ENCODE measurements around the gene TLX2.

The TLX2 gene

DNA sequence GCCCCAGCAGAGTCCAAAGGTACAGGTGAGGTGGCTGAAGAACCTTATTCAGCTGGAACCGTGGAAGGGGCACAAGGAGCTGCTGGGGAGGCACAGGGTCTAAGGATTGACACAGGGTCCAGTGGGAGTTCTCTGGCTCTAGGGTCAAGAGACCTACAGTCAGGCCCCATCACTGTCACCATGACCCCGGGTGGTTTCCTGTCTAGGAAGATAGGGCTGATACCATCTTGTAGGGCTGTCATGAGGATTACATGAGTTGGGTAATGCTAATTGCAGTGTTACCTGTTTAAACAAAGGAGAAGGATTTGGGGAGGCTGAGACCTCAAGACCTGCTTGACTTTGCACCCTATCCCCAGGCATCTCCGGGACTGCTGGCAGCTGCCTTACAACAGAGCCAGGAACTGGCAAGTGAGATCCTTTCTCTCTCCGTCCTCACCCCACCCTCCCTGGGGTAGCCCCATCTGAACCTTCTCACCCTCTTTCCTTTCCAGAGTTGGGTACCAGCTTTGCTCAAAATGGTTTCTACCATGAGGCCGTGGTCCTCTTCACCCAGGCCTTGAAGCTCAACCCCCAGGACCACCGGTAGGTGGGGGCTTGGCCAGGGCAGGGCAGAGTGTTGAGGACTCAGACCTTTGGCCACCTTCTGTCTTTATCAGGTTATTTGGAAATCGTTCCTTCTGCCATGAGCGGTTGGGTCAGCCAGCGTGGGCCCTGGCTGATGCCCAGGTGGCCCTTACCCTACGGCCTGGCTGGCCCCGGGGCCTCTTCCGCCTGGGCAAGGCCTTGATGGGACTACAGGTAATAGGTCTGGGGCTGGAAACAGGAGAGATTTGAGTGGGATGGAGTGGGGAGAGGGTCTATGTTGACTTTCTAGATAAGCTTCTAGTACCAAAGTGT is 22.4 kb upstream of the TLX2 start:
- Histone ChIP-seq H4K20me1 (ENCODE audit: insufficient read depth, low read length) (no peaks in the 10 kb centered on the region), H3K4me1 (ENCODE audit: insufficient read depth, low read length) (peaks cover 4% of the 10 kb centered on the region), H3K9me3 (ENCODE audit: insufficient read depth, low read length, severe bottlenecking) (no peaks in the 10 kb centered on the region), H3K27ac (ENCODE audit: low read length) (no peak overlapping the region), H3K36me3 (ENCODE audit: insufficient read depth, low read length) (peaks cover 67% of the 10 kb centered on the region), H3K79me2 (ENCODE audit: insufficient read depth, low read length) (peaks cover 4% of the 10 kb centered on the region), H3K27me3 (ENCODE audit: insufficient read depth, low read length, poor library complexity) (no peaks in the 10 kb centered on the region), H2AFZ (ENCODE audit: low read depth, low read length) (no peak overlapping the region), H3K9ac (ENCODE audit: low read depth, low read length) (no peak overlapping the region), H3K4me3 (ENCODE audit: low read depth in 1 of 2, low read length in 2 of 2) (no peak overlapping the region), H3K4me2 (ENCODE audit: insufficient read depth, low read length) (no peak overlapping the region)
- no peak for DNase-seq
- ATAC-seq (ENCODE audit: insufficient read depth, low read depth): no peak
- no peak for TF ChIP-seq CTCF (IDR thresholded peaks at IDR 0.05; ENCODE audit: borderline replicate concordance, extremely low read depth, low read length, poor library complexity, severe bottlenecking)
- TF ChIP-seq EZH2 (IDR thresholded peaks at IDR 0.05; ENCODE audit: borderline replicate concordance, low read depth, low read length, severe bottlenecking): no peak

DNA sequence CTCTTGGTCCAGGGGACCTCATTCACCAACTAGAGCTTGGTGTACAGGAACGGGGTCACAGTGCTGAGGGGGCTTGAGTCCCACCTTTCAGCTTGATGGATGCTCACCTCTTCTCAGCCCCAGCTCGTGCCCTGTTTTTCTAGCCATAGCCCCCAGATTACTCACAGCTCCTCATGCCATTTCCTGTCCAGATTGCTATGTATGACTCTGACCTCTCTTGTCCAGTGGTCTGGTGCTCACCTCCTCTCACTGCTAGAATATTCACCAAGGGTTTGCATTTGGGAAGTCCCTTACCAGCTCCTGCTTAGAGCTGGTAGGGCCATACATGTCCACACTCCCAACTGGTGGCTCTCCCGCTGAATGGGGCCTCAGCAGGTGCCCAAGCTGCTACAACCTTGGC is 20.7 kb upstream of the TLX2 start:
- Histone ChIP-seq H3K9ac (ENCODE audit: low read depth, low read length) (no peak overlapping the region), H3K36me3 (ENCODE audit: insufficient read depth, low read length) (peaks cover 57% of the 10 kb centered on the region), H3K27me3 (ENCODE audit: insufficient read depth, low read length, poor library complexity) (no peaks in the 10 kb centered on the region), H3K4me3 (ENCODE audit: low read depth in 1 of 2, low read length in 2 of 2) (no peak overlapping the region), H3K4me1 (ENCODE audit: insufficient read depth, low read length) (peaks cover 15% of the 10 kb centered on the region), H3K9me3 (ENCODE audit: insufficient read depth, low read length, severe bottlenecking) (no peaks in the 10 kb centered on the region), H3K27ac (ENCODE audit: low read length) (no peak overlapping the region), H3K79me2 (ENCODE audit: insufficient read depth, low read length) (peaks cover 10% of the 10 kb centered on the region), H4K20me1 (ENCODE audit: insufficient read depth, low read length) (no peaks in the 10 kb centered on the region), H3K4me2 (ENCODE audit: insufficient read depth, low read length) (no peak overlapping the region), H2AFZ (ENCODE audit: low read depth, low read length) (no peak overlapping the region)
- TF ChIP-seq CTCF (IDR thresholded peaks at IDR 0.05; ENCODE audit: borderline replicate concordance, extremely low read depth, low read length, poor library complexity, severe bottlenecking) (no peak), EZH2 (IDR thresholded peaks at IDR 0.05; ENCODE audit: borderline replicate concordance, low read depth, low read length, severe bottlenecking) (no peak)
- ATAC-seq (ENCODE audit: insufficient read depth, low read depth) (no peak), DNase-seq (no peak)

GRCh38 chr2:74495440-74495839 is 18.8 kb upstream of the TLX2 start:
- no peak overlapping the region for H2AFZ ChIP-seq (ENCODE audit: low read depth, low read length)
- no peaks in the 10 kb centered on the region for H4K20me1 ChIP-seq (ENCODE audit: insufficient read depth, low read length)
- peaks cover 40% of the 10 kb centered on the region for H3K36me3 ChIP-seq (ENCODE audit: insufficient read depth, low read length)
- H3K4me1 ChIP-seq (ENCODE audit: insufficient read depth, low read length): peaks cover 22% of the 10 kb centered on the region
- H3K9me3 ChIP-seq (ENCODE audit: insufficient read depth, low read length, severe bottlenecking): no peaks in the 10 kb centered on the region
- TF ChIP-seq EZH2 (IDR thresholded peaks at IDR 0.05; ENCODE audit: borderline replicate concordance, low read depth, low read length, severe bottlenecking) (no peak), CTCF (IDR thresholded peaks at IDR 0.05; ENCODE audit: borderline replicate concordance, extremely low read depth, low read length, poor library complexity, severe bottlenecking) (no peak)
- H3K27me3 ChIP-seq (ENCODE audit: insufficient read depth, low read length, poor library complexity): no peaks in the 10 kb centered on the region
- H3K79me2 ChIP-seq (ENCODE audit: insufficient read depth, low read length): peaks cover 17% of the 10 kb centered on the region
- DNase-seq (no peak), ATAC-seq (ENCODE audit: insufficient read depth, low read depth) (no peak)
- no peak overlapping the region for H3K27ac ChIP-seq (ENCODE audit: low read length)
- no peak overlapping the region for H3K4me3 ChIP-seq (ENCODE audit: low read depth in 1 of 2, low read length in 2 of 2)
- H3K9ac ChIP-seq (ENCODE audit: low read depth, low read length): no peak overlapping the region
- H3K4me2 ChIP-seq (ENCODE audit: insufficient read depth, low read length): no peak overlapping the region
